Adrenal gland (tissue), 5 donors: ENCODE results near the gene MAPK1.
"Not testable (repeated sequence)": the region's sequence is repeated elsewhere in the genome, so short reads cannot be mapped to it uniquely, and the experiment has no call there.

Experiments used
- CTCF ChIP-seq, 6 experiments: fragments of 450-650 bp in 4 of 6; fragments of 200-600 bp in 2 of 6; sonication (generic) in 1 of 6; IDR thresholded peaks; 1 replicate in 5 of 6; 2 replicates in 1 of 6; pipeline versions ENCODE4 v1.5.1 to v1.8.0; 2016 to 2021; ENCODE audit warnings: antibody characterized with exemption in 6 of 6, mild to moderate bottlenecking in 2 of 6, moderate library complexity in 1 of 6
- POLR2A ChIP-seq, 2 donors: fragments of 450-650 bp; IDR thresholded peaks; one replicate each; pipeline ENCODE4 v1.6.1; 2017; ENCODE audit warnings: antibody characterized with exemption in 2 of 2, mild to moderate bottlenecking in 2 of 2, moderate library complexity in 1 of 2
- donor health status: DM: no; HTN: no; CAD: no.

GRCh38 chr22:21914033-21914642, 46.7 kb upstream of the MAPK1 start:
- TF ChIP-seq POLR2A, CTCF (IDR thresholded peaks at IDR 0.05): not testable (repeated sequence)
